Measurements from ENCODE around the gene ANKRD39. TPM values are rescaled to one million over a fixed set of nuclear protein-coding genes. Genes with fewer than 3 reads are reported as not detected.

The ANKRD39 gene
- total and polyA plus RNA-seq, 2 of the 8 experiments (the other 6 are each of a cell fraction or from before 2014, with no cell fraction given): 18.5 to 21.3 TPM

- TF ChIP-seq, protein P1, sequence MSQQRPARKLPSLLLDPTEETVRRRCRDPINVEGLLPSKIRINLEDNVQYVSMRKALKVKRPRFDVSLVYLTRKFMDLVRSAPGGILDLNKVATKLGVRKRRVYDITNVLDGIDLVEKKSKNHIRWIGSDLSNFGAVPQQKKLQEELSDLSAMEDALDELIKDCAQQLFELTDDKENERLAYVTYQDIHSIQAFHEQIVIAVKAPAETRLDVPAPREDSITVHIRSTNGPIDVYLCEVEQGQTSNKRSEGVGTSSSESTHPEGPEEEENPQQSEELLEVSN (IDR thresholded peaks at IDR 0.05): no peak
- TF ChIP-seq KDM1A (IDR thresholded peaks at IDR 0.05; ENCODE audit: borderline replicate concordance, low read length) (no peak), CHD1 (IDR thresholded peaks at IDR 0.05; ENCODE audit: low read depth, low read length) (no peak), MAFK (IDR thresholded peaks at IDR 0.05; ENCODE audit: low read depth, low read length) (no peak), SIN3A (conservative IDR thresholded peaks at IDR 0.05 in 1 of 2, IDR thresholded peaks at IDR 0.05 in 1 of 2; ENCODE audit: low read depth in 1 of 2, low read length in 2 of 2) (no peak), HDAC6 (IDR thresholded peaks at IDR 0.05; ENCODE audit: low read depth, low read length) (no peak), BRCA1 (IDR thresholded peaks at IDR 0.05; ENCODE audit: low read depth, low read length) (no peak), TAF7 (optimal IDR thresholded peaks at IDR 0.05; ENCODE audit: borderline replicate concordance, low read depth, low read length) (no peak), BCL11A (IDR thresholded peaks at IDR 0.05; ENCODE audit: low read depth in 2 of 2, low read length in 2 of 2) (no peak)
These were observed 15.9 kb upstream of the ANKRD39 start (continued) for GRCh38 chr2:96873651-96874096.

Measured in H1 (cell line).